ENCODE measurements around the gene MYO5B.

DNA sequence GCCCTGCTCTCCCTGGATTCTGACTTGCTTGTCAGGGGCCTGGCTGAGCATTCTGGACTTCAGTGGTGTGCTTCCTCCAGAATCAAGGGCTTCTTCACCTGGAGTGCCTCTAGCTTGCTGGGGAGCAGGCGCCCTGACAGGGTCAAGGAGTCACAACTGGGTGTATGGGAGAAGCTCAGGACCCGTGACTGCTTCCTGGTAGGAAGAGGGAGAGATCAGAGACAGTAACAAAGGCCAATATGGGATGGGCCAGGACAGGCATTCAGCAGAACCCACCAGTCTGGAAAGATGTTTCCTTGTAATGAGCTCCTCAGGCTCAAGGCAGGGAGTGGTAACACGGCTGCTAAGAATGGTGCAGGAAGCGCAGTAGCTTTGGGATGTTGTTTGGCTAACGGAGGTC lies 277.2 kb downstream of the MYO5B start:
- TF ChIP-seq, protein P1, sequence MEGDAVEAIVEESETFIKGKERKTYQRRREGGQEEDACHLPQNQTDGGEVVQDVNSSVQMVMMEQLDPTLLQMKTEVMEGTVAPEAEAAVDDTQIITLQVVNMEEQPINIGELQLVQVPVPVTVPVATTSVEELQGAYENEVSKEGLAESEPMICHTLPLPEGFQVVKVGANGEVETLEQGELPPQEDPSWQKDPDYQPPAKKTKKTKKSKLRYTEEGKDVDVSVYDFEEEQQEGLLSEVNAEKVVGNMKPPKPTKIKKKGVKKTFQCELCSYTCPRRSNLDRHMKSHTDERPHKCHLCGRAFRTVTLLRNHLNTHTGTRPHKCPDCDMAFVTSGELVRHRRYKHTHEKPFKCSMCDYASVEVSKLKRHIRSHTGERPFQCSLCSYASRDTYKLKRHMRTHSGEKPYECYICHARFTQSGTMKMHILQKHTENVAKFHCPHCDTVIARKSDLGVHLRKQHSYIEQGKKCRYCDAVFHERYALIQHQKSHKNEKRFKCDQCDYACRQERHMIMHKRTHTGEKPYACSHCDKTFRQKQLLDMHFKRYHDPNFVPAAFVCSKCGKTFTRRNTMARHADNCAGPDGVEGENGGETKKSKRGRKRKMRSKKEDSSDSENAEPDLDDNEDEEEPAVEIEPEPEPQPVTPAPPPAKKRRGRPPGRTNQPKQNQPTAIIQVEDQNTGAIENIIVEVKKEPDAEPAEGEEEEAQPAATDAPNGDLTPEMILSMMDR (IDR thresholded peaks at IDR 0.05), result no peak
- no peak for TF ChIP-seq POLR2AphosphoS5 (IDR thresholded peaks at IDR 0.05; ENCODE audit: insufficient read depth in 1 of 2, low read depth in 1 of 2)
- TF ChIP-seq POLR2A (IDR thresholded peaks at IDR 0.05), result no peak
